ENCODE data around the gene KAZN. TPM values are rescaled to one million over a fixed set of nuclear protein-coding genes. Genes with fewer than 3 reads are reported as not detected.

The KAZN gene
- total and polyA plus RNA-seq, 8 donors: 1.2 to 50.7 (median 6.8) TPM

DNA sequence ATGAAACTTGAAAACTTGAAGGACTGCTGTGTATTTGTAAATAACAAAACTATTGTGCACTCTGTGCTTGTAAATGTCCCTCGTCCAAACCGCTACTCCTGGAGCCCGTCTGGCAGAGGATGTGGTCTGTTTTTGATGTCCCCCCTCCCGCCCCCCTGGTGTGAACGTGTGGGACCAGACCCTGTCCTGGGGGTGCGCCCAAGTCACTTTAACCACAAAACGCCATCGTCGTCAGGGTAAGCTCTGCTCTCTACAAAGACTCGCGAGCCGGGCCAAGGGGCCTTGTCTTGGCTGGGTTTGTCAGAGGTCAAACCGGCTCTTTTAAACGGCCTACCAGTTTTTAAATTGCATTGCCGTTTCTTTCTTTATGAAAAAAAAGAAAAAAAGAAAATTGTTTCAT lies 467.7 kb downstream of the KAZN start:
- WGBS, 5 donors: 73 to 88% (median 77%) methylated on average over 15 of the region's 15 CpGs
- intact Hi-C loops (cut with DNase I; ENCODE audit: low total_unique reads): no loop called here
- TF ChIP-seq EP300 (IDR thresholded peaks at IDR 0.05) (no peak), POLR2AphosphoS5 (IDR thresholded peaks at IDR 0.05) (no peak), POLR2A (IDR thresholded peaks at IDR 0.05) (no peak)
- TF ChIP-seq, protein P1, sequence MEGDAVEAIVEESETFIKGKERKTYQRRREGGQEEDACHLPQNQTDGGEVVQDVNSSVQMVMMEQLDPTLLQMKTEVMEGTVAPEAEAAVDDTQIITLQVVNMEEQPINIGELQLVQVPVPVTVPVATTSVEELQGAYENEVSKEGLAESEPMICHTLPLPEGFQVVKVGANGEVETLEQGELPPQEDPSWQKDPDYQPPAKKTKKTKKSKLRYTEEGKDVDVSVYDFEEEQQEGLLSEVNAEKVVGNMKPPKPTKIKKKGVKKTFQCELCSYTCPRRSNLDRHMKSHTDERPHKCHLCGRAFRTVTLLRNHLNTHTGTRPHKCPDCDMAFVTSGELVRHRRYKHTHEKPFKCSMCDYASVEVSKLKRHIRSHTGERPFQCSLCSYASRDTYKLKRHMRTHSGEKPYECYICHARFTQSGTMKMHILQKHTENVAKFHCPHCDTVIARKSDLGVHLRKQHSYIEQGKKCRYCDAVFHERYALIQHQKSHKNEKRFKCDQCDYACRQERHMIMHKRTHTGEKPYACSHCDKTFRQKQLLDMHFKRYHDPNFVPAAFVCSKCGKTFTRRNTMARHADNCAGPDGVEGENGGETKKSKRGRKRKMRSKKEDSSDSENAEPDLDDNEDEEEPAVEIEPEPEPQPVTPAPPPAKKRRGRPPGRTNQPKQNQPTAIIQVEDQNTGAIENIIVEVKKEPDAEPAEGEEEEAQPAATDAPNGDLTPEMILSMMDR (IDR thresholded peaks at IDR 0.05): no peak

DNA sequence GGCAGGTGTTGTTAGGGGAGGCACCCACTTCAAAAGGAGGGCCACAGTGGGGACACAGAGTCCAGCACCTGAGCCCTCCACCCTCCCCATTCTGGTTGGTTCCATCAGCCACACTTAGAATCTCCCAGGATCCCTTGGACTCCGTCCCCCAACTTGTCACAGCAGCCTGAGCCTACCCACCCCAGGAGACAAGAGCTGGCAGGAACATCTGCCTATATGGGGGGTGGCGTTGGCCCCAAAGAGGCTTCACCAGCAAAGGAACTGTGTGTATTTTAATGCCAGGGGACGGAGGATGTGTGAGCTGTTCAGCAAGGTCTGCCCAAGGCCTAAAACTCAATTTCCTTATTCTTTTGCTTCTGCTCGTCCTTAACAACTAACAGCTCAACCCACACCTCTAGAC lies 468.7 kb downstream of the KAZN start:
- H3K9me3 ChIP-seq: peaks cover 0 to 5% (median 2%) of the 10 kb centered on the region in 4 donors
- TF ChIP-seq POLR2AphosphoS5 (IDR thresholded peaks at IDR 0.05) (no peak), POLR2A (IDR thresholded peaks at IDR 0.05) (no peak), EP300 (IDR thresholded peaks at IDR 0.05) (no peak)
- TF ChIP-seq, protein P1 (IDR thresholded peaks at IDR 0.05): no peak
- WGBS, 5 donors: 80 to 91% (median 86%) methylated on average over 4 of the region's 4 CpGs
- intact Hi-C loops (cut with DNase I; ENCODE audit: low total_unique reads): no loop called here
- H3K4me3 ChIP-seq: no peak overlapping the region
- H3K27me3 ChIP-seq: no peaks in the 10 kb centered on the region
- H3K27ac ChIP-seq: peak overlapping the region in 4 of 5 donors; percentile 5 to 61 (median 19)
- no peaks in the 10 kb centered on the region for H3K4me1 ChIP-seq
- no peak for DNase-seq
- H3K36me3 ChIP-seq: peaks cover 0 to 31% (median 20%) of the 10 kb centered on the region in 4 donors

More for the DNA sequence above, 467.7 kb downstream of the KAZN start:
- Histone ChIP-seq H3K27ac (no peak overlapping the region), H3K27me3 (no peaks in the 10 kb centered on the region), H3K4me1 (no peaks in the 10 kb centered on the region), H3K36me3 (peaks cover 0 to 40% (median 24%) of the 10 kb centered on the region in 4 donors), H3K9me3 (peaks cover 0 to 9% (median 3%) of the 10 kb centered on the region in 4 donors), H3K4me3 (no peak overlapping the region)
- no peak for DNase-seq

DNA sequence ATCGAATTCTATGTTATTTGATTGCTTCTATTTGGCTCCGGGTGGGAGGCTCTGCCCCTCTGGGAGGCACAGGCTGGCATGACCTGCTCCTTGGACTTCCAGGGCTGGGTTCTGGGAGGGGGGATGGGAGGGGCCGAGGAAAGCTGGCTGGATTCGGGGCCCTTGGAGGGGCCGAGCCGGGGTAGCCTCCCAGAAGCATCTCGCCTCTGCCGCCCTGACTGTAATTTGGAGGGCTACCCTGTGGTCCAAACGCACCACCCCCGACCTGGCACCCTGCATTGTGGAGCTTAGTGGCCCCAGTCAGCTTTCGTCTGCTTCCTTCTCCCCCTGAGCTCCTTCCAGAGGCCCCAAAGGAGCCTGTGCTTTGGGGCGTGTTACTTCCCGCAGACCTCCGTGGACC lies 469.7 kb downstream of the KAZN start:
- Histone ChIP-seq H3K9me3 (no peaks in the 10 kb centered on the region), H3K4me1 (no peaks in the 10 kb centered on the region), H3K27me3 (no peaks in the 10 kb centered on the region), H3K4me3 (no peak overlapping the region), H3K36me3 (peaks cover 0 to 25% (median 15%) of the 10 kb centered on the region in 4 donors), H3K27ac (no peak overlapping the region)
- DNase-seq: no peak
- WGBS, 5 donors: 84 to 91% (median 90%) methylated on average over 13 to 14 of the region's 14 CpGs
- TF ChIP-seq POLR2AphosphoS5 (IDR thresholded peaks at IDR 0.05) (no peak), POLR2A (IDR thresholded peaks at IDR 0.05) (no peak), EP300 (IDR thresholded peaks at IDR 0.05) (no peak)
- intact Hi-C loops (cut with DNase I; ENCODE audit: low total_unique reads): no loop called here

DNA sequence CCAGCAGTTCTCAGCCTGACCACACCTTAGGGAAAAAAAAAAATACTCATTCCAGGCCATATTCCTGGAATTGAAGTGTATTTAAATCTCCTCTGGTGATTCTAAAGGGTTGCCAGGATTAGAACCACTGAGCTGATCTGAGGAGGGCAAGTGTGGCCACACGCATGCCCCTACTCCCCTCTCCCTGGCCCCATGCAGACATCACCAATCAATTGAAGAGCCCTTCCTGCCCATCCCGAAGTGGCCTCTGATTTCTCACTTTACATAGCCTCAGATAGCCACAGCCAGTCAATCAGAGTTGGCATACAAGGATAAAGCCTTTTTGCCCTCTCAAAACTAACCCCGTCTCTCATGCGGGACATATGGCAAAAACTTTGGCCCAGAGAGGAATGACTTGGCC lies 470.5 kb downstream of the KAZN start:
- Histone ChIP-seq H3K4me1 (no peaks in the 10 kb centered on the region), H3K27me3 (no peaks in the 10 kb centered on the region), H3K9me3 (no peaks in the 10 kb centered on the region), H3K4me3 (no peak overlapping the region), H3K36me3 (peaks cover 0 to 17% (median 8%) of the 10 kb centered on the region in 4 donors), H3K27ac (no peak overlapping the region)
- 85 to 96% (median 94%) methylated on average over 4 of the region's 4 CpGs for WGBS, 5 donors
- TF ChIP-seq POLR2A (IDR thresholded peaks at IDR 0.05) (no peak), EP300 (IDR thresholded peaks at IDR 0.05) (no peak), POLR2AphosphoS5 (IDR thresholded peaks at IDR 0.05) (no peak)
- TF ChIP-seq, protein P1 (IDR thresholded peaks at IDR 0.05): no peak
- intact Hi-C loops (cut with DNase I; ENCODE audit: low total_unique reads): no loop called here
- no peak for DNase-seq

DNA sequence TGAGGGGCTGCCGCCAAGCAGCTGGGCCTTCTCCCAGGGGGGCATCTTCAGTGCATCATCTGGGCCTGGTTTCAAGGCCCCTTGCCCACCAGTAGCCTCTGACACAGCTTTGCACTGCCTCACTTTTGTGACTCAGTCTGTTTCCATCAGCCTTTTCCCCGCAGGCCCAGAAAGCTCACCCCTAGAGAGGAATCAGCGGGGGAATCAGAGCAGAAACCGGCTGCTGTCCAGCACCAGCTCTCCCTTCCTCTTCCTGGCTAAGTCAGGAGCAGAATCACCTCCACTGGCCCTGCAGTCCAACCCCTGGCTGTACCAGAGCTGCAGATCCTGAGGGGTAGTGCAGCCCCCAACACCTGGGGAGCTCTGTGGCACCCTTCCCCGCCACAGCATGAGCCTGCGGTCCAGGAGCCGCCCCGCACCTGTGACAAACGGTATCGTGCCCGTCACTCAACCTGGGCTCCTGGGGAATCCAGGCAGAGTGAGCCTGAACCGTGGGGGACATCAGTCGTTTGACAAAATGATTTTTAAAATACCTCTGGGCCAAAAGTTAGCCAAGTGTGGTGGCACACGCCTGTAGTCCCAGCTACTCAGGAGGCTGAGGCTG lies 471.8 kb downstream of the KAZN start:
- 85 to 95% (median 92%) methylated on average over 13 to 14 of the region's 14 CpGs for WGBS, 5 donors
- Histone ChIP-seq H3K36me3 (peaks cover 0 to 7% (median 5%) of the 10 kb centered on the region in 4 donors), H3K27me3 (no peaks in the 10 kb centered on the region), H3K9me3 (no peaks in the 10 kb centered on the region), H3K4me3 (no peak overlapping the region), H3K4me1 (no peaks in the 10 kb centered on the region), H3K27ac (no peak overlapping the region)
- DNase-seq: no peak
- TF ChIP-seq EP300 (IDR thresholded peaks at IDR 0.05) (no peak), POLR2A (IDR thresholded peaks at IDR 0.05) (no peak), POLR2AphosphoS5 (IDR thresholded peaks at IDR 0.05) (no peak)
- TF ChIP-seq, protein P1 (IDR thresholded peaks at IDR 0.05): no peak
- intact Hi-C loops (cut with DNase I; ENCODE audit: low total_unique reads): no loop called here
